IPS-NIHi7 (cell line): ENCODE measurements around the gene FLG.
"Not testable (repeated sequence)": the region's sequence is repeated elsewhere in the genome, so short reads cannot be mapped to it uniquely, and the experiment has no call there.

Experiments
- DNase-seq: peaks from one replicate; pipeline ENCODE4 v3.0.0; 2012; ENCODE audit warnings: mixed read lengths; ENCODE audit errors: extremely low spot score

Gene FLG

GRCh38 chr1:152303139-152303872 is 21.7 kb downstream of the FLG start:
- DNase-seq: not testable (repeated sequence)

- DNase-seq: not testable (repeated sequence)
Observed at GRCh38 chr1:152256394-152256793, 68.6 kb downstream of the FLG start.
